ENCODE measurements around the gene USP15. TPM values are rescaled to one million over a fixed set of nuclear protein-coding genes. Genes with fewer than 3 reads are reported as not detected.

The USP15 gene
- total RNA-seq, 3 donors from 2014 or later (not counting 1 experiment from before 2014, with no cell fraction given) = 188 to 251 (median 197) TPM

DNA sequence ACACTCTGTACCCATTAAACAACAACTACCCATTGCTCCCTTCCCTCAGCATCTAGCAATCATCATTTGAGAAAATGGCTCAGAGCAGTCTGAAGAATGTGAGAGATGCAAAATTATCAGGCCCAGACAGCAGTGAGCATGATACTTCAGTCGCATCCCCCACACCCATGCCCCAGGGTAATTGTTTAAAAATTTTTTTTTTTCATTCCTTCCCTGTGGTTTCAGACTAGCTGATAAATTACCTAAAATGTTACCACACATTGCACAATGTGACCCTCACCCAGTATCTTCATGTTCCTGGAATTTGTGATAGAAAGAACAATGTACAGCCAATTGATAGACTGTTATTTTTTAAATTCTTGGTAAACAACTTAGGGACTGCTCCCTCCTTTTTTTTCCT, 11.3 kb upstream of the USP15 start:
- ATAC-seq (no peak), DNase-seq (no peak)
- Mint-ChIP-seq H3K36me3 (no peaks in the 10 kb centered on the region), H3K4me1 (peaks cover 9 to 11% of the 10 kb centered on the region in 2 donors), H3K4me3 (no peak overlapping the region), H3K27me3 (ENCODE audit: low read depth in 2 of 2) (peaks cover 3 to 7% of the 10 kb centered on the region in 2 donors), H3K27ac (no peak overlapping the region), H3K9me3 (no peaks in the 10 kb centered on the region)
- TF ChIP-seq, protein P1, sequence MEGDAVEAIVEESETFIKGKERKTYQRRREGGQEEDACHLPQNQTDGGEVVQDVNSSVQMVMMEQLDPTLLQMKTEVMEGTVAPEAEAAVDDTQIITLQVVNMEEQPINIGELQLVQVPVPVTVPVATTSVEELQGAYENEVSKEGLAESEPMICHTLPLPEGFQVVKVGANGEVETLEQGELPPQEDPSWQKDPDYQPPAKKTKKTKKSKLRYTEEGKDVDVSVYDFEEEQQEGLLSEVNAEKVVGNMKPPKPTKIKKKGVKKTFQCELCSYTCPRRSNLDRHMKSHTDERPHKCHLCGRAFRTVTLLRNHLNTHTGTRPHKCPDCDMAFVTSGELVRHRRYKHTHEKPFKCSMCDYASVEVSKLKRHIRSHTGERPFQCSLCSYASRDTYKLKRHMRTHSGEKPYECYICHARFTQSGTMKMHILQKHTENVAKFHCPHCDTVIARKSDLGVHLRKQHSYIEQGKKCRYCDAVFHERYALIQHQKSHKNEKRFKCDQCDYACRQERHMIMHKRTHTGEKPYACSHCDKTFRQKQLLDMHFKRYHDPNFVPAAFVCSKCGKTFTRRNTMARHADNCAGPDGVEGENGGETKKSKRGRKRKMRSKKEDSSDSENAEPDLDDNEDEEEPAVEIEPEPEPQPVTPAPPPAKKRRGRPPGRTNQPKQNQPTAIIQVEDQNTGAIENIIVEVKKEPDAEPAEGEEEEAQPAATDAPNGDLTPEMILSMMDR (IDR thresholded peaks at IDR 0.05) = no peak
- intact Hi-C loops (cut with micrococcal nuclease) = no loop called here
- no peak overlapping the region for H3K4me3 ChIP-seq (ENCODE audit: low read length)
- H3K27ac ChIP-seq (ENCODE audit: low read length) = no peak overlapping the region
- no peaks in the 10 kb centered on the region for H3K27me3 ChIP-seq (ENCODE audit: control insufficient read depth, insufficient read depth, low read length)
- peaks cover 2% of the 10 kb centered on the region for H3K4me1 ChIP-seq (ENCODE audit: control insufficient read depth, insufficient read depth, low read length)
- H3K9me3 ChIP-seq (ENCODE audit: control insufficient read depth, insufficient read depth, low read length) = no peaks in the 10 kb centered on the region
- H3K36me3 ChIP-seq (ENCODE audit: control insufficient read depth, insufficient read depth, low read length) = no peaks in the 10 kb centered on the region
- no CpG with 5 or more reads among the region's 1 CpG for WGBS (ENCODE audit: insufficient coverage)

DNA sequence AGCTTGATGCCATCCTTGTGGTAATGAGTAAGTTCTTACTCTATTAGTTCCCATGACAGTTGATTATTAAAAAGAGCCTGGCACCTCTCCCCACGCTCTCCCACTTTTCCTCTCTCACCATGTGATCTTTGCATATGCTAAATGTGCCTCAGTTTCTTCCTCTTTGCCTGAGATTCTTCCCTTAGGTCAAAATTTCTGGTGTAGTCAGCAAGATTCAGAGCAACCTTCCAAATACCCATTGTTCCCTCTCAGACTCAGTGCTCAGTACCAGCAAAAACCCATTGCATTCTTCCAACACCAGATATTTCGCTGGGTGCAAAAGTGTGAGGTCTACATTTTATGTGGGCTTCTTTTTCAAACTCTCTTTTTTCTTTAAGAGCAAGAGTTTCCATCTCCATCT, 10.8 kb upstream of the USP15 start:
- no peaks in the 10 kb centered on the region for H3K9me3 ChIP-seq (ENCODE audit: control insufficient read depth, insufficient read depth, low read length)
- H3K27ac ChIP-seq (ENCODE audit: low read length) = no peak overlapping the region
- H3K36me3 Mint-ChIP-seq = no peaks in the 10 kb centered on the region
- intact Hi-C loops (cut with micrococcal nuclease) = no loop called here
- H3K27me3 Mint-ChIP-seq (ENCODE audit: low read depth in 2 of 2) = peaks cover 3 to 7% of the 10 kb centered on the region in 2 donors
- TF ChIP-seq, protein P1 (IDR thresholded peaks at IDR 0.05) = no peak
- H3K36me3 ChIP-seq (ENCODE audit: control insufficient read depth, insufficient read depth, low read length) = no peaks in the 10 kb centered on the region
- DNase-seq = no peak
- H3K4me1 Mint-ChIP-seq = peaks cover 9 to 11% of the 10 kb centered on the region in 2 donors
- H3K4me3 ChIP-seq (ENCODE audit: low read length) = no peak overlapping the region
- no peaks in the 10 kb centered on the region for H3K9me3 Mint-ChIP-seq
- no peak for ATAC-seq
- H3K4me1 ChIP-seq (ENCODE audit: control insufficient read depth, insufficient read depth, low read length) = peaks cover 2% of the 10 kb centered on the region
- no peak overlapping the region for H3K27ac Mint-ChIP-seq
- H3K27me3 ChIP-seq (ENCODE audit: control insufficient read depth, insufficient read depth, low read length) = no peaks in the 10 kb centered on the region
- no peak overlapping the region for H3K4me3 Mint-ChIP-seq
- 95% methylated on average over 1 of the region's 2 CpGs for WGBS (ENCODE audit: insufficient coverage)

DNA sequence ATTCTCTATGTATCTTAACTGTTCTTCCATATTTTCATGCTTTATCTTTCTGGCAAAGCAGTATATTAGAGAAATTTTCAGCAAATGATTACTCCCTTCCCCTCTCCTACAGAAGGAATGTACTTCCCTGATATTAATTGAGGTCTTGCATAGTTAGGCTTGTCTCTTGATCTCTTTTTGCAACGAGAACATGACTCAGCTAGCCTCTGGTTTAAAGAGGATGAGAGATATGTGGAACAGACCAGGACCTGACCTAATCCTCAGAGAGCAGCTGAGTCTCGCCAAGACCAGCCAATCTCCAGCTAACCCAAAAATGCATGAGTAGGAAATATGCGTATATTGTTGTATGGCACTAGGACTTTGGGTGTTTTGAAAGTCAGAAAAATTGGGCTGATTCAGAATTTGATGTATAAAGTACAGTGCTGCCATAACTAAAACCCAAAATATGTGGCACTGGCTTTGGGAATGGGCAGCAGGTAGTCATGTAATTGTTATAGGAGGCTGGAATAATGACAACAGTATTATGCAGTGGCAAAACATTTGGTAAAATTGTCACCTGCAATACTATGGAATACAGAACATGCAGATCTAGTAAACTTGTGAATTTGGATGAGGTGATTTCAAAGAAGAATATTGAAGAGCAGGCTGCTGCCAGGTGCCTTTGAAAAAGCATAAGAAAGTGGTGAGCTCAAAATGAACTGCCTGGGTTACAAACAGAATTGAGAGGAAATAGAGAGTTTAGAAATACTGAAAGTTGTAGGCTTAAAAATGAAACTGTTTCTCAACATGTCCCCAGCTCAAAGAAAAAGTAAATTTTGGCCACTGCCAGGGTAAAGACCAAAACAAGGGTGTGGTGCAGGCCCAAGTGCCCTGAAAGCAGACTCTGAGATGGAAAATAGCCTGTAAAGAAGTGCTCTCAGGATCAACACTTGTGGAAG, 9.3 kb upstream of the USP15 start:
- DNase-seq (no peak), ATAC-seq (no peak)
- H3K9me3 ChIP-seq (ENCODE audit: control insufficient read depth, insufficient read depth, low read length) = no peaks in the 10 kb centered on the region
- no peaks in the 10 kb centered on the region for H3K27me3 ChIP-seq (ENCODE audit: control insufficient read depth, insufficient read depth, low read length)
- intact Hi-C loops (cut with micrococcal nuclease) = no loop called here
- TF ChIP-seq, protein P1 (IDR thresholded peaks at IDR 0.05) = no peak
- Mint-ChIP-seq H3K36me3 (no peaks in the 10 kb centered on the region), H3K27ac (peak overlapping the region; percentile 37 to 45), H3K9me3 (no peaks in the 10 kb centered on the region), H3K4me1 (peaks cover 9 to 11% of the 10 kb centered on the region in 2 donors), H3K27me3 (ENCODE audit: low read depth in 2 of 2) (peaks cover 3 to 7% of the 10 kb centered on the region in 2 donors), H3K4me3 (no peak overlapping the region)
- peak overlapping the region; percentile 4 for H3K27ac ChIP-seq (ENCODE audit: low read length)
- peaks cover 2% of the 10 kb centered on the region for H3K4me1 ChIP-seq (ENCODE audit: control insufficient read depth, insufficient read depth, low read length)
- WGBS (ENCODE audit: insufficient coverage) = 67% methylated on average over 3 of the region's 3 CpGs
- H3K4me3 ChIP-seq (ENCODE audit: low read length) = no peak overlapping the region
- H3K36me3 ChIP-seq (ENCODE audit: control insufficient read depth, insufficient read depth, low read length) = no peaks in the 10 kb centered on the region
